GM23338 (cell line): ENCODE results near the gene EIF5A2. TPM values are rescaled to one million over a fixed set of nuclear protein-coding genes. Genes with fewer than 3 reads are reported as not detected.

Experiments used
- ATAC-seq: fragments of 200-7000 bp; cut with Tn5 transposase; 3 replicates; pipeline ENCODE4 v1.9.1; 2020
- DNase-seq: peaks from one replicate; pipeline ENCODE4 v3.0.0-alpha.2; 2015; ENCODE audit warnings: low spot score
- H2AFZ ChIP-seq: fragments of 200-600 bp; sonication (generic); 2 replicates; pipeline ENCODE4 v1.8.0; 2016; ENCODE audit warnings: antibody characterized with exemption, mild to moderate bottlenecking, moderate library complexity
- H3F3A ChIP-seq: fragments of 200-600 bp; sonication (generic); replicated peaks from 2 replicates; pipeline ENCODE4 v1.8.0; 2017; ENCODE audit warnings: antibody characterized with exemption, mixed run types, low read depth
- H3K27ac ChIP-seq: fragments of 200-600 bp; sonication (generic); 2 replicates; pipeline ENCODE4 v1.6.1; 2016; ENCODE audit warnings: low read depth
- H3K27me3 ChIP-seq: fragments of 200-600 bp; sonication (generic); 2 replicates; pipeline ENCODE4 v1.8.0; 2016; ENCODE audit warnings: mild to moderate bottlenecking, mixed run types, moderate library complexity; ENCODE audit not compliant: insufficient read depth
- H3K36me3 ChIP-seq: fragments of 200-600 bp; sonication (generic); 2 replicates; pipeline ENCODE4 v1.8.0; 2016; ENCODE audit warnings: mild to moderate bottlenecking; ENCODE audit not compliant: insufficient read depth
- H3K4me1 ChIP-seq: fragments of 200-600 bp; sonication (generic); 2 replicates; pipeline ENCODE4 v1.8.0; 2016; ENCODE audit warnings: mild to moderate bottlenecking, moderate library complexity; ENCODE audit not compliant: insufficient read depth
- H3K4me2 ChIP-seq: fragments of 200-600 bp; sonication (generic); 2 replicates; pipeline ENCODE4 v1.7.1; 2017; ENCODE audit warnings: mixed run types
- H3K4me3 ChIP-seq: fragments of 200-600 bp; sonication (generic); 2 replicates; pipeline ENCODE4 v1.6.1; 2016; ENCODE audit warnings: mixed run types
- H3K79me2 ChIP-seq: fragments of 200-600 bp; sonication (generic); replicated peaks from 2 replicates; pipeline ENCODE4 v1.8.0; 2017; ENCODE audit warnings: mild to moderate bottlenecking; ENCODE audit not compliant: insufficient read depth
- H3K9me2 ChIP-seq: fragments of 200-600 bp; sonication (generic); 2 replicates; pipeline ENCODE4 v1.8.0; 2017; ENCODE audit not compliant: insufficient read depth
- H4K20me1 ChIP-seq: fragments of 200-600 bp; sonication (generic); replicated peaks from 2 replicates; pipeline ENCODE4 v1.8.0; 2017; ENCODE audit warnings: mild to moderate bottlenecking; ENCODE audit not compliant: insufficient read depth
- H3K27ac Mint-ChIP-seq: 2 replicates; pipeline ENCODE4 v1.8.0; 2020; ENCODE audit warnings: inconsistent platforms, mild to moderate bottlenecking, moderate library complexity, mixed read lengths
- H3K27me3 Mint-ChIP-seq: 3 replicates; pipeline ENCODE4 v1.8.0; 2022; ENCODE audit warnings: low read depth, mild to moderate bottlenecking, moderate library complexity, mixed read lengths, inconsistent platforms; ENCODE audit not compliant: insufficient read depth, poor library complexity
- H3K36me3 Mint-ChIP-seq: 3 replicates; pipeline ENCODE4 v1.8.0; 2021; ENCODE audit warnings: low read depth, mild to moderate bottlenecking, inconsistent platforms, moderate library complexity, mixed read lengths
- H3K4me1 Mint-ChIP-seq: 3 replicates; pipeline ENCODE4 v1.8.0; 2020; ENCODE audit warnings: mild to moderate bottlenecking, inconsistent platforms, mixed read lengths
- H3K4me3 Mint-ChIP-seq: 3 replicates; pipeline ENCODE4 v1.8.0; 2021; ENCODE audit warnings: moderate library complexity, mild to moderate bottlenecking, inconsistent platforms, mixed read lengths
- H3K9me3 Mint-ChIP-seq: 3 replicates; pipeline ENCODE4 v1.8.0; 2020; ENCODE audit warnings: moderate library complexity, mild to moderate bottlenecking, inconsistent platforms, mixed read lengths
- CREB1 ChIP-seq: fragments of 250-450 bp; sonication (Bioruptor Pico); IDR thresholded peaks from 2 replicates; pipeline ENCODE4 v1.5.0; 2020; ENCODE audit warnings: low read depth, mild to moderate bottlenecking, moderate library complexity
- ETS1 ChIP-seq: IDR thresholded peaks from 2 replicates; pipeline ENCODE4 v1.6.1; 2016; ENCODE audit warnings: antibody characterized with exemption
- EZH2 ChIP-seq: fragments of 200-600 bp; sonication (generic); IDR thresholded peaks from one replicate; pipeline ENCODE4 v1.8.0; 2017; ENCODE audit warnings: antibody characterized with exemption, mild to moderate bottlenecking, low read depth; ENCODE audit not compliant: unreplicated experiment
- EZH2phosphoT487 ChIP-seq: fragments of 200-600 bp; sonication (generic); IDR thresholded peaks from one replicate; pipeline ENCODE4 v1.8.1; 2018; ENCODE audit warnings: antibody characterized with exemption; ENCODE audit not compliant: unreplicated experiment
- NANOG ChIP-seq: IDR thresholded peaks from 2 replicates; pipeline ENCODE4 v1.6.1; 2016; ENCODE audit warnings: antibody characterized with exemption, borderline replicate concordance
- STAT1 ChIP-seq: IDR thresholded peaks from one replicate; pipeline ENCODE4 v1.6.1; 2016; ENCODE audit warnings: antibody characterized with exemption; ENCODE audit not compliant: unreplicated experiment
- polyA plus RNA-seq: library from polyadenylated mRNA; unstranded; fragments of >200 nt; fragmentation: Nextera tagmentation; extraction: Ambion mirVana; gene quantifications from 2 replicates; pipeline ENCODE4 v1.2.1, GENCODE V29; 2016
- total RNA-seq: library from RNA; depleted of rRNA; stranded (reverse); fragments of >200 nt; shearing (Covaris generic); gene quantifications from 2 replicates; pipeline ENCODE4 v1.2.3, GENCODE V29; 2014
- TF ChIP-seq, protein P1 (sequence below): fragments of 250-450 bp; sonication (Bioruptor Pico); IDR thresholded peaks from 2 replicates; pipeline ENCODE4 v1.5.0; 2020; ENCODE audit warnings: mild to moderate bottlenecking, moderate library complexity

EIF5A2 gene
- total and polyA plus RNA-seq, 2 experiments from 2014 or later: 5.9 to 11.7 TPM

DNA sequence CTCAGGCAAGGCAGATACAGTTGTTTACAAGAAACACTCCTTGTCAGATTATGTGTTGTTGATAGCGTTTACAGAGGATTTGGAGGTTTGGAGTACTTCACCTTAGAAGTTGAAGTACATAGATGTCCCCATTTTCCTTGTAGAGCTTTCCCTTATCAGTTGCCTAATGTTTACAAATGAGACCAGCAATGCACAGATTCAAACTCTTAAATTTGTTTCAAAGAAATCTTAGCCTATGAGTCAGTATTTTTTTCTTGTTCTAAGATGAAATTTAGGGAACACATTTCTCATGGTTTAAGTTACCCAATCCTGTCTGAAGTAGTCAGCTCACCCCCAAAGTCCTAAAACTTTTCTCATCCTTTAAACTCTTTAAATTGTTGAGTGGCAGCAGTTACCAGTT lies 6.3 kb upstream of the EIF5A2 start:
- DNase-seq: no peak

More for the DNA sequence above, 6.3 kb upstream of the EIF5A2 start:
- no peak for TF ChIP-seq ETS1
- TF ChIP-seq CREB1: no peak
- no peak for TF ChIP-seq EZH2
- TF ChIP-seq STAT1: no peak
- TF ChIP-seq, protein P1, sequence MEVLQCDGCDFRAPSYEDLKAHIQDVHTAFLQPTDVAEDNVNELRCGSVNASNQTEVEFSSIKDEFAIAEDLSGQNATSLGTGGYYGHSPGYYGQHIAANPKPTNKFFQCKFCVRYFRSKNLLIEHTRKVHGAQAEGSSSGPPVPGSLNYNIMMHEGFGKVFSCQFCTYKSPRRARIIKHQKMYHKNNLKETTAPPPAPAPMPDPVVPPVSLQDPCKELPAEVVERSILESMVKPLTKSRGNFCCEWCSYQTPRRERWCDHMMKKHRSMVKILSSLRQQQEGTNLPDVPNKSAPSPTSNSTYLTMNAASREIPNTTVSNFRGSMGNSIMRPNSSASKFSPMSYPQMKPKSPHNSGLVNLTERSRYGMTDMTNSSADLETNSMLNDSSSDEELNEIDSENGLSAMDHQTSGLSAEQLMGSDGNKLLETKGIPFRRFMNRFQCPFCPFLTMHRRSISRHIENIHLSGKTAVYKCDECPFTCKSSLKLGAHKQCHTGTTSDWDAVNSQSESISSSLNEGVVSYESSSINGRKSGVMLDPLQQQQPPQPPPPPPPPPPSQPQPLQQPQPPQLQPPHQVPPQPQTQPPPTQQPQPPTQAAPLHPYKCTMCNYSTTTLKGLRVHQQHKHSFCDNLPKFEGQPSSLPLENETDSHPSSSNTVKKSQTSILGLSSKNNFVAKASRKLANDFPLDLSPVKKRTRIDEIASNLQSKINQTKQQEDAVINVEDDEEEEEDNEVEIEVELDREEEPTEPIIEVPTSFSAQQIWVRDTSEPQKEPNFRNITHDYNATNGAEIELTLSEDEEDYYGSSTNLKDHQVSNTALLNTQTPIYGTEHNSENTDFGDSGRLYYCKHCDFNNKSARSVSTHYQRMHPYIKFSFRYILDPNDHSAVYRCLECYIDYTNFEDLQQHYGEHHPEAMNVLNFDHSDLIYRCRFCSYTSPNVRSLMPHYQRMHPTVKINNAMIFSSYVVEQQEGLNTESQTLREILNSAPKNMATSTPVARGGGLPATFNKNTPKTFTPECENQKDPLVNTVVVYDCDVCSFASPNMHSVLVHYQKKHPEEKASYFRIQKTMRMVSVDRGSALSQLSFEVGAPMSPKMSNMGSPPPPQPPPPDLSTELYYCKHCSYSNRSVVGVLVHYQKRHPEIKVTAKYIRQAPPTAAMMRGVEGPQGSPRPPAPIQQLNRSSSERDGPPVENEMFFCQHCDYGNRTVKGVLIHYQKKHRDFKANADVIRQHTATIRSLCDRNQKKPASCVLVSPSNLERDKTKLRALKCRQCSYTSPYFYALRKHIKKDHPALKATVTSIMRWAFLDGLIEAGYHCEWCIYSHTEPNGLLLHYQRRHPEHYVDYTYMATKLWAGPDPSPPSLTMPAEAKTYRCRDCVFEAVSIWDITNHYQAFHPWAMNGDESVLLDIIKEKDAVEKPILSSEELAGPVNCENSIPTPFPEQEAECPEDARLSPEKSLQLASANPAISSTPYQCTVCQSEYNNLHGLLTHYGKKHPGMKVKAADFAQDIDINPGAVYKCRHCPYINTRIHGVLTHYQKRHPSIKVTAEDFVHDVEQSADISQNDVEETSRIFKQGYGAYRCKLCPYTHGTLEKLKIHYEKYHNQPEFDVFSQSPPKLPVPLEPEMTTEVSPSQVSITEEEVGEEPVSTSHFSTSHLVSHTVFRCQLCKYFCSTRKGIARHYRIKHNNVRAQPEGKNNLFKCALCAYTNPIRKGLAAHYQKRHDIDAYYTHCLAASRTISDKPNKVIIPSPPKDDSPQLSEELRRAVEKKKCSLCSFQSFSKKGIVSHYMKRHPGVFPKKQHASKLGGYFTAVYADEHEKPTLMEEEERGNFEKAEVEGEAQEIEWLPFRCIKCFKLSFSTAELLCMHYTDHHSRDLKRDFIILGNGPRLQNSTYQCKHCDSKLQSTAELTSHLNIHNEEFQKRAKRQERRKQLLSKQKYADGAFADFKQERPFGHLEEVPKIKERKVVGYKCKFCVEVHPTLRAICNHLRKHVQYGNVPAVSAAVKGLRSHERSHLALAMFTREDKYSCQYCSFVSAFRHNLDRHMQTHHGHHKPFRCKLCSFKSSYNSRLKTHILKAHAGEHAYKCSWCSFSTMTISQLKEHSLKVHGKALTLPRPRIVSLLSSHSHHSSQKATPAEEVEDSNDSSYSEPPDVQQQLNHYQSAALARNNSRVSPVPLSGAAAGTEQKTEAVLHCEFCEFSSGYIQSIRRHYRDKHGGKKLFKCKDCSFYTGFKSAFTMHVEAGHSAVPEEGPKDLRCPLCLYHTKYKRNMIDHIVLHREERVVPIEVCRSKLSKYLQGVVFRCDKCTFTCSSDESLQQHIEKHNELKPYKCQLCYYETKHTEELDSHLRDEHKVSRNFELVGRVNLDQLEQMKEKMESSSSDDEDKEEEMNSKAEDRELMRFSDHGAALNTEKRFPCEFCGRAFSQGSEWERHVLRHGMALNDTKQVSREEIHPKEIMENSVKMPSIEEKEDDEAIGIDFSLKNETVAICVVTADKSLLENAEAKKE (CRISPR knock-in tag): no peak
- TF ChIP-seq NANOG: no peak
- TF ChIP-seq EZH2phosphoT487: no peak
- Histone ChIP-seq H3F3A (no peaks in the 10 kb centered on the region), H3K4me2 (no peak overlapping the region), H3K27ac (no peak overlapping the region), H3K9me2 (0 out of 2 replicates have a peak, but pooled peaks cover under 1% of the 10 kb centered on the region), H3K36me3 (peaks cover 13% of the 10 kb centered on the region), H3K4me1 (no peaks in the 10 kb centered on the region), H3K79me2 (no peaks in the 10 kb centered on the region), H3K27me3 (peaks cover 1% of the 10 kb centered on the region; the same call in 1 of the 2 replicates), H2AFZ (no peak overlapping the region), H4K20me1 (no peaks in the 10 kb centered on the region), H3K4me3 (no peak overlapping the region)
- no peak for ATAC-seq
- Mint-ChIP-seq H3K9me3 (peaks cover 32% of the 10 kb centered on the region), H3K4me3 (no peak overlapping the region), H3K4me1 (peaks cover 4% of the 10 kb centered on the region; the same call in 1 of the 3 replicates), H3K27me3 (peaks cover 2% of the 10 kb centered on the region), H3K27ac (no peak overlapping the region), H3K36me3 (peaks cover 27% of the 10 kb centered on the region)
